Testis (tissue), 2 donors: ENCODE results near the gene DLGAP4.

Experiments used
- POLR2A ChIP-seq: fragments of 450-650 bp; IDR thresholded peaks from one replicate; pipeline ENCODE4 v1.6.1; 2017; ENCODE audit warnings: antibody characterized with exemption, mild to moderate bottlenecking, moderate library complexity
- TF ChIP-seq, protein P1 (sequence below), 3 experiments: fragments of 450-650 bp in 2 of 3; fragments of 200-600 bp in 1 of 3; sonication (generic) in 1 of 3; IDR thresholded peaks; one replicate each; pipeline ENCODE4 v1.5.1; 2016 to 2019; ENCODE audit warnings: antibody characterized with exemption in 3 of 3, mild to moderate bottlenecking in 2 of 3, moderate library complexity in 1 of 3

GRCh38 chr20:36350439-36350838 is 44.3 kb downstream of the DLGAP4 start:
- TF ChIP-seq, protein P1, sequence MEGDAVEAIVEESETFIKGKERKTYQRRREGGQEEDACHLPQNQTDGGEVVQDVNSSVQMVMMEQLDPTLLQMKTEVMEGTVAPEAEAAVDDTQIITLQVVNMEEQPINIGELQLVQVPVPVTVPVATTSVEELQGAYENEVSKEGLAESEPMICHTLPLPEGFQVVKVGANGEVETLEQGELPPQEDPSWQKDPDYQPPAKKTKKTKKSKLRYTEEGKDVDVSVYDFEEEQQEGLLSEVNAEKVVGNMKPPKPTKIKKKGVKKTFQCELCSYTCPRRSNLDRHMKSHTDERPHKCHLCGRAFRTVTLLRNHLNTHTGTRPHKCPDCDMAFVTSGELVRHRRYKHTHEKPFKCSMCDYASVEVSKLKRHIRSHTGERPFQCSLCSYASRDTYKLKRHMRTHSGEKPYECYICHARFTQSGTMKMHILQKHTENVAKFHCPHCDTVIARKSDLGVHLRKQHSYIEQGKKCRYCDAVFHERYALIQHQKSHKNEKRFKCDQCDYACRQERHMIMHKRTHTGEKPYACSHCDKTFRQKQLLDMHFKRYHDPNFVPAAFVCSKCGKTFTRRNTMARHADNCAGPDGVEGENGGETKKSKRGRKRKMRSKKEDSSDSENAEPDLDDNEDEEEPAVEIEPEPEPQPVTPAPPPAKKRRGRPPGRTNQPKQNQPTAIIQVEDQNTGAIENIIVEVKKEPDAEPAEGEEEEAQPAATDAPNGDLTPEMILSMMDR (IDR thresholded peaks at IDR 0.05): no peak
- TF ChIP-seq POLR2A: no peak
